ENCODE data around the gene SCAF1.
A peak's percentile ranks its signal among the peaks of the same experiment; 100 is the strongest.

Gene SCAF1

GRCh38 chr19:49680421-49681351 is 38.7 kb downstream of the SCAF1 start:
- peak; percentile 88 for DNase-seq
- Histone ChIP-seq H3K4me2 (ENCODE audit: low read depth, low read length) (peak overlapping the region; percentile 73; the same call in 1 of the 2 replicates), H3K4me3 (ENCODE audit: low read length) (no peak overlapping the region; the same call in 1 of the 2 replicates), H3K9ac (ENCODE audit: low read length) (peak overlapping the region; percentile 18; the same call in 1 of the 2 replicates), H2AFZ (ENCODE audit: low read length) (no peak overlapping the region), H4K20me1 (ENCODE audit: insufficient read depth, low read length) (peaks cover 9% of the 10 kb centered on the region; the same call in 1 of the 2 replicates), H3K79me2 (ENCODE audit: low read length) (peaks cover 59% of the 10 kb centered on the region), H3F3A (ENCODE audit: insufficient read depth, low read length) (peaks cover 39% of the 10 kb centered on the region), H3K9me2 (replicated peaks; ENCODE audit: insufficient read depth, low read length) (no peaks in the 10 kb centered on the region), H3K27ac (ENCODE audit: low read length) (no peak overlapping the region), H3K9me3 (replicated peaks; ENCODE audit: insufficient read depth, low read length) (no peaks in the 10 kb centered on the region), H3K27me3 (replicated peaks; ENCODE audit: insufficient read depth, low read length) (no peaks in the 10 kb centered on the region), H3K36me3 (replicated peaks; ENCODE audit: insufficient read depth, low read length) (peaks cover 6% of the 10 kb centered on the region), H3K4me1 (ENCODE audit: low read length) (peaks cover 16% of the 10 kb centered on the region)
- TF ChIP-seq CTCF (IDR thresholded peaks at IDR 0.05; ENCODE audit: low read length) (peak; percentile 97), EZH2phosphoT487 (IDR thresholded peaks at IDR 0.05; ENCODE audit: low read length) (no peak)

GRCh38 chr19:49681830-49682229 is 39.8 kb downstream of the SCAF1 start:
- Histone ChIP-seq H4K20me1 (ENCODE audit: insufficient read depth, low read length) (peaks cover 9% of the 10 kb centered on the region; the same call in 1 of the 2 replicates), H3K27me3 (replicated peaks; ENCODE audit: insufficient read depth, low read length) (no peaks in the 10 kb centered on the region), H3K36me3 (replicated peaks; ENCODE audit: insufficient read depth, low read length) (peaks cover 6% of the 10 kb centered on the region), H3K79me2 (ENCODE audit: low read length) (peaks cover 59% of the 10 kb centered on the region), H3K4me3 (ENCODE audit: low read length) (no peak overlapping the region), H3K9me3 (replicated peaks; ENCODE audit: insufficient read depth, low read length) (no peaks in the 10 kb centered on the region), H3K4me1 (ENCODE audit: low read length) (peaks cover 16% of the 10 kb centered on the region), H3F3A (ENCODE audit: insufficient read depth, low read length) (peaks cover 34% of the 10 kb centered on the region), H3K27ac (ENCODE audit: low read length) (no peak overlapping the region), H3K9ac (ENCODE audit: low read length) (no peak overlapping the region), H2AFZ (ENCODE audit: low read length) (no peak overlapping the region), H3K9me2 (replicated peaks; ENCODE audit: insufficient read depth, low read length) (no peaks in the 10 kb centered on the region), H3K4me2 (ENCODE audit: low read depth, low read length) (no peak overlapping the region)
- no peak for DNase-seq
- TF ChIP-seq EZH2 (optimal IDR thresholded peaks at IDR 0.05; ENCODE audit: low read depth, low read length), result no peak
- no peak for TF ChIP-seq CTCF (IDR thresholded peaks at IDR 0.05; ENCODE audit: low read length)
- no peak for TF ChIP-seq EZH2phosphoT487 (IDR thresholded peaks at IDR 0.05; ENCODE audit: low read length)

- Histone ChIP-seq H3K27me3 (replicated peaks; ENCODE audit: insufficient read depth, low read length) (no peaks in the 10 kb centered on the region), H3F3A (ENCODE audit: insufficient read depth, low read length) (peaks cover 32% of the 10 kb centered on the region), H2AFZ (ENCODE audit: low read length) (no peak overlapping the region), H3K27ac (ENCODE audit: low read length) (no peak overlapping the region), H3K9me2 (replicated peaks; ENCODE audit: insufficient read depth, low read length) (no peaks in the 10 kb centered on the region), H4K20me1 (ENCODE audit: insufficient read depth, low read length) (peaks cover 9% of the 10 kb centered on the region; the same call in 1 of the 2 replicates), H3K36me3 (replicated peaks; ENCODE audit: insufficient read depth, low read length) (peaks cover 6% of the 10 kb centered on the region), H3K9ac (ENCODE audit: low read length) (no peak overlapping the region), H3K4me3 (ENCODE audit: low read length) (no peak overlapping the region), H3K4me2 (ENCODE audit: low read depth, low read length) (no peak overlapping the region), H3K79me2 (ENCODE audit: low read length) (peaks cover 56% of the 10 kb centered on the region), H3K9me3 (replicated peaks; ENCODE audit: insufficient read depth, low read length) (no peaks in the 10 kb centered on the region), H3K4me1 (ENCODE audit: low read length) (peaks cover 16% of the 10 kb centered on the region)
- DNase-seq, result no peak
- TF ChIP-seq EZH2 (optimal IDR thresholded peaks at IDR 0.05; ENCODE audit: low read depth, low read length), result no peak
- TF ChIP-seq EZH2phosphoT487 (IDR thresholded peaks at IDR 0.05; ENCODE audit: low read length), result no peak
- TF ChIP-seq CTCF (IDR thresholded peaks at IDR 0.05; ENCODE audit: low read length), result no peak
These were observed 40.3 kb downstream of the SCAF1 start for GRCh38 chr19:49682274-49682673.

Data from MM.1S (cell line).